Stimulated activated effector memory CD8-positive, alpha-beta T cell treated with anti-CD3 and anti-CD28 coated beads, Interleukin-12 subunit alpha, Interleukin-12 subunit beta, amount 100 ng/mL, for 72 hours (primary cell): ENCODE measurements around the gene SPACDR.

Experiments used
- ATAC-seq: fragments of 150-1000 bp; cut with Tn5 transposase; 2 replicates; pipeline ENCODE4 v1.10.0; 2021
- DNase-seq, 2 donors: peaks; one replicate each; pipeline ENCODE4 v3.0.0; 2021 to 2022; ENCODE audit warnings: low spot score in 2 of 2
- H3K27ac Mint-ChIP-seq: one replicate; pipeline ENCODE4 v1.8.0; 2022; ENCODE audit warnings: mild to moderate bottlenecking, mixed read lengths
- H3K36me3 Mint-ChIP-seq: one replicate; pipeline ENCODE4 v1.8.0; 2022; ENCODE audit warnings: mild to moderate bottlenecking, mixed read lengths
- H3K4me1 Mint-ChIP-seq: one replicate; pipeline ENCODE4 v1.8.0; 2022; ENCODE audit warnings: mixed read lengths
- H3K4me3 Mint-ChIP-seq: one replicate; pipeline ENCODE4 v1.8.0; 2022; ENCODE audit warnings: mild to moderate bottlenecking, mixed read lengths
- H3K9me3 Mint-ChIP-seq: one replicate; pipeline ENCODE4 v1.8.0; 2022; ENCODE audit warnings: mixed read lengths

SPACDR gene

DNA sequence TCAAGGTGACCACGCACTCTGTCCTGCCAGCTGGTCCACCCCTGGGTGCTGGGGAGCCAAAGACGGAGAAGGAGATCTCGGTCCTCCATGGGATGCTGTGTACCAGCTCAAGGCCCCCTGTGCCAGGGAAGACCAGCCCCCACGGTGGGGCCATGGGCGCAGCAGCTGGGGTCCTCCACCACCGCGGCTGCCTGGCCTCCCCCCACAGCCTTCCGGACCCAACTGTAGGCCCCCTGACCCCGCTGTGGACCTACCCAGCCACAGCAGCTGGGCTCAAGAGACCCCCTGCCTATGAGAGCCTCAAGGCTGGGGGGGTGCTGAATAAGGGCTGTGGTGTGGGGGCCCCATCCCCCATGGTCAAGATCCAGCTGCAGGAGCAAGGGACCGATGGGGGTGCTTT lies 25.1 kb upstream of the SPACDR start:
- Mint-ChIP-seq H3K27ac (peak overlapping the region; percentile 73), H3K9me3 (no peaks in the 10 kb centered on the region)
- no peak for DNase-seq

DNA sequence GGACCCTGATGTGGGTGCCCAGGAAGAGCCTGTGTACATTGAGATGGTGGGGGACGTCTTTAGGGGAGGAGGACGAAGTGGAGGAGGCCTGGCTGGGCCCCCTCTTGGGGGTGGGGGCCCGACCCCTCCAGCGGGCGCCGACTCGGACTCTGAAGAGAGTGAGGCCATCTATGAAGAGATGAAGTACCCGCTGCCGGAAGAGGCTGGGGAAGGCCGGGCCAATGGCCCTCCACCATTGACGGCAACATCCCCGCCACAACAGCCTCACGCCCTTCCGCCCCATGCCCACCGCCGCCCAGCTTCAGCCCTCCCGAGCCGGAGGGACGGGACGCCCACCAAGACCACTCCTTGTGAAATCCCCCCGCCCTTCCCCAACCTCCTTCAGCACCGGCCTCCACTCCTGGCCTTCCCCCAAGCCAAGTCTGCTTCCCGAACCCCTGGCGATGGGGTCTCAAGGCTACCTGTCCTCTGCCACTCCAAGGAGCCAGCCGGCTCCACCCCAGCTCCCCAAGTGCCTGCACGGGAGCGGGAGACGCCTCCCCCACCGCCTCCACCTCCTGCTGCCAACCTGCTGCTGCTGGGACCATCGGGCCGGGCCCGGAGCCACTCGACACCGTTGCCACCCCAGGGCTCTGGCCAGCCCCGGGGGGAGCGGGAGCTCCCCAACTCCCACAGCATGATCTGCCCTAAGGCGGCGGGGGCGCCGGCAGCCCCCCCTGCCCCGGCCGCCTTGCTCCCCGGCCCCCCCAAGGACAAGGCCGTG lies 24.5 kb upstream of the SPACDR start:
- H3K4me1 Mint-ChIP-seq = peaks cover 10% of the 10 kb centered on the region
- DNase-seq = no peak
- no peaks in the 10 kb centered on the region for H3K36me3 Mint-ChIP-seq
- no peak overlapping the region for H3K27ac Mint-ChIP-seq
- H3K4me3 Mint-ChIP-seq = no peak overlapping the region
- no peak for ATAC-seq
- no peaks in the 10 kb centered on the region for H3K9me3 Mint-ChIP-seq

More for the DNA sequence above, 25.1 kb upstream of the SPACDR start:
- H3K4me3 Mint-ChIP-seq = no peak overlapping the region
- peaks cover 15% of the 10 kb centered on the region for H3K4me1 Mint-ChIP-seq
- no peaks in the 10 kb centered on the region for H3K36me3 Mint-ChIP-seq
- no peak for ATAC-seq

DNA sequence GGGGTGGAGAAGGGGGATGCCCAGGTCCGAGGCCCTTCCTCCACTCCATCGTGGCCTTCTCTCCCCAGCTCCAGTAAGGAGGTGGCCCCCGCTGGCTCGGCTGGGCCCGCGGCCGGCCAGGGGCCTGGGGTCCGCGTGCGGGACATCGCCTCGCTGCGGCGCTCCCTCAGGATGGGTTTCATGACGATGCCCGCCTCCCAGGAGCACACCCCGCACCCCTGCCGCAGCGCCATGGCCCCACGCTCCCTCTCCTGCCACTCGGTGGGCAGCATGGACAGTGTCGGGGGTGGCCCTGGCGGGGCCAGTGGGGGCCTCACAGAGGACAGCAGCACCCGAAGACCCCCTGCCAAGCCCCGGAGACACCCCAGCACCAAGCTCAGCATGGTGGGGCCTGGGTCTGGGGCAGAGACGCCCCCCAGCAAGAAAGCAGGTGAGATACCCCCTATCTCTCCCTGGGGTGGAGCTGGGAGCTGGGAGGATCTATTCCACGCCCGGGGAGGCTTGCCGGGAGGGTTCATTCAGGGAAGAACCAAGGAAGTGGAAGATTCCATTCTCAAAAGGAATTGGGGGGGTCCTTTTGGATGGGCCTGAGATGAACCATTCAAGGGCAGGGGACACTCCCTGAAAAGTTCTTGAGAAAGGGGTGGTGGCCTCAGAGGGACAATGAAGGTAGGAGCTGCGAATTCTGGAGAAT lies 22.8 kb upstream of the SPACDR start:
- ATAC-seq = no peak
- no peaks in the 10 kb centered on the region for H3K36me3 Mint-ChIP-seq
- H3K27ac Mint-ChIP-seq = no peak overlapping the region
- H3K9me3 Mint-ChIP-seq = no peaks in the 10 kb centered on the region
- no peak overlapping the region for H3K4me3 Mint-ChIP-seq
- H3K4me1 Mint-ChIP-seq = peaks cover 6% of the 10 kb centered on the region
- no peak for DNase-seq

- peaks cover 6% of the 10 kb centered on the region for H3K4me1 Mint-ChIP-seq
- ATAC-seq (no peak), DNase-seq (no peak)
- no peaks in the 10 kb centered on the region for H3K9me3 Mint-ChIP-seq
- H3K27ac Mint-ChIP-seq = peak overlapping the region; percentile 54
- no peaks in the 10 kb centered on the region for H3K36me3 Mint-ChIP-seq
- no peak overlapping the region for H3K4me3 Mint-ChIP-seq
Observed at GRCh38 chr7:100486111-100486636, 22.1 kb upstream of the SPACDR start.

- ATAC-seq (no peak), DNase-seq (no peak)
- Mint-ChIP-seq H3K4me1 (peaks cover 6% of the 10 kb centered on the region), H3K27ac (peak overlapping the region; percentile 54), H3K4me3 (no peak overlapping the region), H3K36me3 (no peaks in the 10 kb centered on the region), H3K9me3 (no peaks in the 10 kb centered on the region)
Observed at GRCh38 chr7:100485471-100485876, 21.4 kb upstream of the SPACDR start.

DNA sequence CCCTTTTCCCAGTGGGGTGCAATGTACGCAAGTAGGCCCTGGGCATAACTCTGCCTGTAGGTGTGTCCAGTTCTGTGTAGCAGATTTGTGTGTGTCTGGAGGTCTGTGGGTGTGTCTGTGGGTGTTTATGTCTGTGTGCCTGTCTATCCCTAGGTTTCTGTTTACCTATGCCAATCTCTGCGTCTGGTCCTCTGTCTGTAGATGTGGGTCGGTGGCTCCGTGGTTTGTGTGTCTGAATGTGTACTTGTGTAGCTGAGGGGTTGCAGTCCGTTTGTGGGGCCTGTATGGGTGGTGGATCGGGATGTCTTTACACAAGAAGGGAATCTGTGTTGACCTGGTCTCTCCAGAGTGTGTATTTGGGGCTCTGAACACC lies 20.6 kb upstream of the SPACDR start:
- peak overlapping the region; percentile 16 for H3K4me3 Mint-ChIP-seq
- no peak for DNase-seq
- ATAC-seq = no peak
- no peak overlapping the region for H3K27ac Mint-ChIP-seq
- H3K4me1 Mint-ChIP-seq = peaks cover 6% of the 10 kb centered on the region
- no peaks in the 10 kb centered on the region for H3K36me3 Mint-ChIP-seq
- no peaks in the 10 kb centered on the region for H3K9me3 Mint-ChIP-seq

- Mint-ChIP-seq H3K4me3 (peak within 1 kb of the TSS; percentile 82), H3K36me3 (peaks cover 4% of the 10 kb centered on the region), H3K4me1 (peaks cover 11% of the 10 kb centered on the region), H3K27ac (peak within 1 kb of the TSS; percentile 88), H3K9me3 (no peaks in the 10 kb centered on the region)
- DNase-seq (no peak), ATAC-seq (peak; percentile 5)
Observed at GRCh38 chr7:100483722-100484672, 19.9 kb upstream of the SPACDR start, which contains the start of gene NYAP1. Gene NYAP1 (plus strand): TSS chr7:100483927. CDS start chr7:100485312, 1,385 bp downstream.

GRCh38 chr7:100483090-100483721 lies 19.1 kb upstream of the SPACDR start:
- Mint-ChIP-seq H3K9me3 (no peaks in the 10 kb centered on the region), H3K4me1 (peaks cover 11% of the 10 kb centered on the region), H3K36me3 (peaks cover 10% of the 10 kb centered on the region), H3K27ac (peak overlapping the region; percentile 88), H3K4me3 (peak overlapping the region; percentile 82)
- DNase-seq (peak; percentile 93 to 94), ATAC-seq (peak; percentile 68)

DNA sequence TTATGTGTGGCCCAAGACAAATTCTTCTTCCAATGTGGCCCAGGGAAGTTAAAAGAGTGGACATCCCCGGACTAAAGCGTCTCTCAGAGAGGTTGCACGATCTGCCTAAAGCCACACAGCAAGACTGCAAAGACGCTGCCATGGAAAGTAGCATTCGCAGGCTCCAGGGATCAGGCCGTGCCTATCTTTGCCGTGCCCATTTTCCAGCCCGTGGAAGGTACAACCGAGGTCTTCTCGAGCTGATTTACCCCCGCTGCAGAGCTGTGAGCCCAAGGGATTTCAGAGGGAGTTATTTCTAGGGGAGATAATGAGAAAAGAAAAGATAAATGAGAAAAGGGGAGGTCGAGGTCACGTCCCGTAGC lies 18.6 kb upstream of the SPACDR start:
- ATAC-seq = no peak
- Mint-ChIP-seq H3K4me3 (peak overlapping the region; percentile 82), H3K27ac (peak overlapping the region; percentile 88), H3K4me1 (peaks cover 11% of the 10 kb centered on the region), H3K9me3 (no peaks in the 10 kb centered on the region), H3K36me3 (peaks cover 14% of the 10 kb centered on the region)
- no peak for DNase-seq

DNA sequence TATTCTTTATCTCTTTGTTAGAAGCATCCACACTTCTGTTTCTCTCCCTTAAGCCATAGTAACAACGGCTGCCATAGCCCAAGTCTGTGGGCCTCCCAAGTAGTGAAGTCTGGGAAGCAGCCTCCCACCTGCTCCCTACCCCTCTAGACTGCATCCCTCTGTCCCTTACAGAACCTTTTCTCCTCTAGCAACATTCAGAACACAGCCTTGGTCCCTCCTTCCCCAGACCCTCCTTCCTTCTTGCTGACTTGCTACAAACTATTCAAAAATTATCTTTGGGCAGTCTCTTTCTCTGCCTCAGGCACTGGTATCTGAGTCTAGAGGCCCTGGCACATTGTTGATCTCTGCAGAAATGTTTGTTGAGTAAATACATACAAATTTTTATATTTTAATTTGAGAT lies 17.4 kb upstream of the SPACDR start:
- Mint-ChIP-seq H3K4me1 (peaks cover 18% of the 10 kb centered on the region), H3K4me3 (no peak overlapping the region), H3K27ac (no peak overlapping the region), H3K36me3 (peaks cover 26% of the 10 kb centered on the region), H3K9me3 (no peaks in the 10 kb centered on the region)
- ATAC-seq = no peak
- no peak for DNase-seq

- peak; percentile 85 for ATAC-seq
- peaks cover 34% of the 10 kb centered on the region for H3K4me1 Mint-ChIP-seq
- peaks cover 50% of the 10 kb centered on the region for H3K36me3 Mint-ChIP-seq
Observed at GRCh38 chr7:100478958-100479660, 15.0 kb upstream of the SPACDR start, which contains the start of gene TSC22D4. Gene TSC22D4 (minus strand): TSS chr7:100479214. CDS start chr7:100478038, 1,176 bp downstream.

GRCh38 chr7:100477871-100478267 lies 13.8 kb upstream of the SPACDR start:
- ATAC-seq = no peak
- no peak for DNase-seq
- Mint-ChIP-seq H3K27ac (peak overlapping the region; percentile 89), H3K36me3 (peaks cover 62% of the 10 kb centered on the region), H3K4me1 (peaks cover 45% of the 10 kb centered on the region), H3K9me3 (no peaks in the 10 kb centered on the region), H3K4me3 (peak overlapping the region; percentile 99)

More at GRCh38 chr7:100478958-100479660, 15.0 kb upstream of the SPACDR start, which contains the start of gene TSC22D4:
- Mint-ChIP-seq H3K9me3 (no peaks in the 10 kb centered on the region), H3K27ac (peak within 1 kb of the TSS; percentile 89), H3K4me3 (peak within 1 kb of the TSS; percentile 99)
- peak; percentile 79 to 95 for DNase-seq

DNA sequence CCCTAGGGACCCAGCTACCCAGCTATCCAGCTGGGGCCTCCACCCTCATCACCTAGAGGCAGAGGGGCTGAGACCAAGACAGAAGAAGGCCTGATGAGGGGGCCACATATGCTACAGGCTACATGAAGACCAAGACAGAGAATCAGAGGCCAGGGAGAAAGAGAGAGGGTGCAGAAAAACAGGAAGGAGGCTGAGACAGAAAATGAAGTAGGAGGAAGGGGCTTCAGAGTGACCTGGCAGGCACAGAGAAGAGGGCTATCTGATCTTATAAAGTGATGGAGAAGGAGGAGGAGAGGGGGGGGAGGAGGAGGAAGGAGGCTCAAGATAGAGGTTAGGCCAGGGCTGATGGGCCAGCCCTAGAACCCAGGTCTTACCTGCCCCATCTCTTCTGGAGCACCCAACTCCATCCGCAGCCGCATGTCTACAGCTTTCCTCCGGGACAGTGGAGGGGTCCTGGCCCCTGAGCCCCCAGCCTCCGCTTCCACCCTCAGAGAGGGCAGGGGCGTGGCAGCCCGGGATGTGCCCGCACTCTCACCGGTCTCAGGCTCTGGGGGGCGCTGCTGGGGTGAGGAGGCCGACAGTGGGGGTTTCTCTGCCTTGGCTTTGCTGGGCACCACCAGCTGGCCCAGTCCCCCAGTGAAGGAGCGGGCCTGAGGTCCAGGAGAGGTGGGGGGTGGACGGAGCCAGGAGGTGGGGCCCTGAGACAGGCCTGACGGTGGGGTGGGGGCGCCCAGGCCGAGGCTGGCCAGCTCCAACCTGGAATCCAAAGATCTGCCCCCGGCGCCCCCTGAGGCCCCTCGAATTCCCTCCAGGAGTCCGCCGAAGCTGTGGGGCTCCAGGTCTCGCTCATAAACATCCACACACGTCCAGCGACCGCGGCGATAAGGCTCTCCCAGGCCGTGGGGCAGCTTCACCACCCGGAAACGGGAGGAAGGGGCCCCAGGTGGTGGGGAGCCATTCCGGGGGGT lies 13.1 kb upstream of the SPACDR start:
- Mint-ChIP-seq H3K4me1 (peaks cover 42% of the 10 kb centered on the region), H3K4me3 (peak overlapping the region; percentile 99), H3K27ac (peak overlapping the region; percentile 89), H3K9me3 (no peaks in the 10 kb centered on the region), H3K36me3 (peaks cover 69% of the 10 kb centered on the region)
- DNase-seq (peak; percentile 41 to 75), ATAC-seq (peak; percentile 24)
